Peyer's patch (tissue), 4 donors: Measurements from ENCODE around the gene CHD9.

ENCODE experiments used
- CTCF ChIP-seq, 6 experiments: fragments of 450-650 bp in 4 of 6; fragments of 200-600 bp in 2 of 6; sonication (generic) in 1 of 6; IDR thresholded peaks; one replicate each; pipeline ENCODE4 v1.5.1; 2017 to 2019; ENCODE audit warnings: antibody characterized with exemption in 6 of 6, mild to moderate bottlenecking in 3 of 6, moderate library complexity in 1 of 6
- POLR2A ChIP-seq, 2 donors: fragments of 450-650 bp; IDR thresholded peaks; one replicate each; pipeline ENCODE4 v1.5.1; 2017; ENCODE audit warnings: antibody characterized with exemption in 2 of 2, mild to moderate bottlenecking in 2 of 2, moderate library complexity in 2 of 2

- TF ChIP-seq CTCF (IDR thresholded peaks at IDR 0.05) (no peak), POLR2A (IDR thresholded peaks at IDR 0.05) (no peak)
Measured at GRCh38 chr16:53121661-53122060, 66.9 kb downstream of the CHD9 start.
